Activated naive CD8-positive, alpha-beta T cell (primary cell): Measurements from ENCODE around the gene CCN2.

ENCODE experiments used
- H3K27ac Mint-ChIP-seq: one replicate; pipeline ENCODE4 v1.8.0; 2021; ENCODE audit warnings: mixed read lengths
- H3K27me3 Mint-ChIP-seq: one replicate; pipeline ENCODE4 v1.8.0; 2021; ENCODE audit warnings: mixed read lengths
- H3K36me3 Mint-ChIP-seq: one replicate; pipeline ENCODE4 v1.8.0; 2021; ENCODE audit warnings: mixed read lengths
- H3K4me1 Mint-ChIP-seq: one replicate; pipeline ENCODE4 v1.8.0; 2021; ENCODE audit warnings: low read depth, mixed read lengths
- H3K4me3 Mint-ChIP-seq: one replicate; pipeline ENCODE4 v1.8.0; 2021; ENCODE audit warnings: mild to moderate bottlenecking, mixed read lengths
- H3K9me3 Mint-ChIP-seq: one replicate; pipeline ENCODE4 v1.8.0; 2021; ENCODE audit warnings: low read depth, mixed read lengths

CCN2 gene

DNA sequence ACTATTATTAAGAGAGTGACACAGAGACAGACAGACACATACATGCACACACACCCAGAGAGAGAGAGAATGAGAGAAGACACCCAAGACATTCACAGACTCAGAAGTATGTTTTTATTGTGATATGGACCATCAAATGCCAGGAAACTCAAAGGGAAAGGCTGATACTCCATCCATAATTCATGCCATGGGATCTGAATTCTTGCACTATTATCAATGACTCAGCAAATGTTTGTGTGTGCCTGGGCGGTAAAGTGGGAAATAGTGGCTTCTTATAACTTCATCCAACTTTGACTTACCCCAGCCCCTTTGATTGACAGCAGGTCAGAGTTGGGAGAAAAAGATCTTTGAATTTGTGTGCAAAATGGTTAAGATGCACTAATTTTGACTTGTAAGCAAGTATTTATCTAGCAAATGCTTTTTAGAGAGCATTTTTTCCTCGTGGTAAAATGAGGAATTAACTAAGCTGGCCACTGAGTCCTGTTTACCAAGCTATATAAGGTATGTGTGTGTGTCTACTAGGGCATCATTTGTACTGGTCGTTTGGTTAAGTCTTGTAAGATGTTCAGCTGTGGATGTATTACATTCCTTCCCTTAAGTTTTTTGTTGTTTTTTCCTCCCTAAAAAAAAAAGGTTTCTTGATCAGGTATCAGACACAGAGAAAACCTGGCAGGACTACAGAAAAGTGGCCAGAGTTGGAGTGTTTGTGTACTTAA, 3.0 kb upstream of the CCN2 start:
- H3K27ac Mint-ChIP-seq, result no peak overlapping the region
- no peaks in the 10 kb centered on the region for H3K36me3 Mint-ChIP-seq
- H3K9me3 Mint-ChIP-seq, result no peaks in the 10 kb centered on the region
- H3K27me3 Mint-ChIP-seq, result peaks cover 37% of the 10 kb centered on the region
- H3K4me3 Mint-ChIP-seq, result no peak overlapping the region
- peaks cover 15% of the 10 kb centered on the region for H3K4me1 Mint-ChIP-seq

DNA sequence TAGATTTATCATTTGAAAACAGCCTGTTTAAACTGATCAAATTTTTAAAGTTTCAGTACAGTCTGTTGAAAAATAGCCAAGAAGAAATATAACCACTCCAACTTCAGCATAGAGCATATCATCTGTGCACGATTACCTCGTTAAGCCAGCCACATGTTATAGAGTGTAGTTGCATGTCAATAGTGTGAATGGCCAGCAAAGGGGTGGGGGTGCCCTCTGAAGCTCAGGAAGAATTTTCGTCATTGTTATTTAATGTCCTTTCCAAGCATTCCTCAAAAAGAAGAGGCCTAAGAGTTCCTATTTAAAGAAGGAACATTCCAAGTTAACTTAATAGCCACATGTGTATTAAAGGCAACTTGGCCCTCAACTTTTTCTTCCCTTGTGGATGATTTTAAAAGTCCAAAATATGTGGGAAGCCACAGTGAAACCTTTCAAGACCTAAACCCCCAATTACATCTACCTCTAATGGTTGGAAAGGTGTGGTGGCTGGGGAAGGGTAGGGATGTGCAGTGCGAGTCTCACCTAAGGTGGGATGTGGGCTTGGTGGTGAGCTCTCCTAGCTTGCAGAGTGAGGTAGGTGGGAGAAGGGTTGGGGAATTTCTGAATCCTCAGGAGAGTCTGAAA, 1.8 kb upstream of the CCN2 start:
- H3K4me1 Mint-ChIP-seq, result peaks cover 16% of the 10 kb centered on the region
- no peak overlapping the region for H3K4me3 Mint-ChIP-seq
- no peak overlapping the region for H3K27ac Mint-ChIP-seq
- H3K9me3 Mint-ChIP-seq, result no peaks in the 10 kb centered on the region
- no peaks in the 10 kb centered on the region for H3K36me3 Mint-ChIP-seq
- peaks cover 43% of the 10 kb centered on the region for H3K27me3 Mint-ChIP-seq

DNA sequence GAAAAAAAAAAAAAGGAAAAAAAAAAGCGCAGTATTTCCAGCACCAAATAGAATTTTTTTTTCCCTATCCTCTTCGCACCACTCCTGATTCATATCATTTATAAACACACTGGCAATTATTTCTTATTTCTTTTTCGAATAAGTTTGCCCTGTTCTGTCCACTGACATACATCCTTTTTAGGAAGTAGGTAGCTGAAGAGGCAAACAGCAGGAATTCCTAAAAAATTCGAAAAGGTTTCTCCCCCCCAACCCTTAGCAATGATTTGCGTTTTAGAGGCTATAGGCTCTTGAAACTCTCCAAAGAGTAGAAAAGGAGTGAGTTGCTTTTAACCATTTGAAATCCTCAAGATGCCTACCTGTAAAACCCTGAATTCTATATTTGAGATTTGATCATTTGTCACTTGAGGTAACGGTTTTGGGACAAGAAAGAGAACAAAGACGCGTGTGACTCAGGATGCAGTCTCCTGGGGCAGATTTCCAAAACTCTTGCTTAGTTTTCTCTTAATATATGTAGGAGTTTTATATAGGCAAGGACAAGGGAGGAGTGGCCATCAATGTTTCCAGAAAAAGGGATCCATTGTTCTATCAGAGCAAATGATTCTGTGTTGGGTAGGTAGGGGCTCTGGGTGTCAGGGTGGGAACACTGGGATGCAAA, 531 bp upstream of the CCN2 start:
- Mint-ChIP-seq H3K9me3 (no peaks in the 10 kb centered on the region), H3K27ac (no peak overlapping the region), H3K27me3 (peaks cover 48% of the 10 kb centered on the region), H3K4me3 (peak overlapping the region; percentile 75), H3K4me1 (peaks cover 16% of the 10 kb centered on the region), H3K36me3 (no peaks in the 10 kb centered on the region)

DNA sequence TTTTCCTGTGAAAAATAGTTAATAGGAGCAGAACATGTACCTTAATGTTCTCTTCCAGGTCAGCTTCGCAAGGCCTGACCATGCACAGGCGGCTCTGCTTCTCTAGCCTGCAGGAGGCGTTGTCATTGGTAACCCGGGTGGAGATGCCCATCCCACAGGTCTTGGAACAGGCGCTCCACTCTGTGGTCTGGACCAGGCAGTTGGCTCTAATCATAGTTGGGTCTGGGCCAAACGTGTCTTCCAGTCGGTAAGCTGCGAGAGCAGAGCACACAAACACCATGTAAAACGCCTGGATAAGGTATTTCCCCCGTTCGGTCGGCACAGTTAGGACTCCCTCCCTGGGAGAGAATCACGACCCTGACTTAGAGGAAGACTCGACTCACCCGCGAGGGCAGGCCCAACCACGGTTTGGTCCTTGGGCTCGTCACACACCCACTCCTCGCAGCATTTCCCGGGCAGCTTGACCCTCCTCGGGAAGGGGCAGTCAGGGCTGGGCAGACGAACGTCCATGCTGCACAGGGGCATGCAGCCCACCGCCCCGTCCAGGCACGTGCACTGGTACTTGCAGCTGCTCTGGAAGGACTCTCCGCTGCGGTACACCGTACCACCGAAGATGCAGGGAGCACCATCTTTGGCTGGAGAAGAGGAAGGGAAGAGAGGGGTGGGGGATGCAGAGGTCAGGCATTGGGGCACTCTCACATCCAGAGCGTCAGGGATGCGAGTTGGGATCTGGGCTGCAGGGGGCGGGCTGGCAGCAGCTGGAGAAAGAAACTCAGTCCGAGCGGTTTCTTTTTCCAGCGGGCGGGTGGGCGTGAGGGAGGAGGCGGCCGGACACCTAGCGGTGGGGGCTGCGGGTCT, 1.0 kb downstream of the CCN2 start:
- peaks cover 16% of the 10 kb centered on the region for H3K4me1 Mint-ChIP-seq
- peak overlapping the region; percentile 85 for H3K4me3 Mint-ChIP-seq
- peaks cover 52% of the 10 kb centered on the region for H3K27me3 Mint-ChIP-seq
- no peak overlapping the region for H3K27ac Mint-ChIP-seq
- H3K9me3 Mint-ChIP-seq, result no peaks in the 10 kb centered on the region
- H3K36me3 Mint-ChIP-seq, result no peaks in the 10 kb centered on the region

DNA sequence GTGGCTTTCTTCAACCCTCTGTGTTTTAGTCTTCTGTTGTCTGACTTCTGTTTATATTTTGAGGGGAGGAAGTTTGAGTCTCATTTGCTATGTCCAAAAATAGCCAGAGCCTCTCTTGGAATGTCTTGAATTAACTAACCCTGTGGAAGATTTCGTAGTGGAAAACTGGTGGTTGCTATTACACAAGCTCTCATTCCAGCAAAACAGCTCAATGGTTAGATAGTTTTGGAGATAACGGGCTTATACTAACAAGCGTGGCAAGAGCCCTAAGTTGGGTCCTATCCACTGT, 1.6 kb downstream of the CCN2 start:
- no peak overlapping the region for H3K27ac Mint-ChIP-seq
- peak overlapping the region; percentile 85 for H3K4me3 Mint-ChIP-seq
- peaks cover 48% of the 10 kb centered on the region for H3K27me3 Mint-ChIP-seq
- no peaks in the 10 kb centered on the region for H3K36me3 Mint-ChIP-seq
- no peaks in the 10 kb centered on the region for H3K9me3 Mint-ChIP-seq
- H3K4me1 Mint-ChIP-seq, result peaks cover 16% of the 10 kb centered on the region

DNA sequence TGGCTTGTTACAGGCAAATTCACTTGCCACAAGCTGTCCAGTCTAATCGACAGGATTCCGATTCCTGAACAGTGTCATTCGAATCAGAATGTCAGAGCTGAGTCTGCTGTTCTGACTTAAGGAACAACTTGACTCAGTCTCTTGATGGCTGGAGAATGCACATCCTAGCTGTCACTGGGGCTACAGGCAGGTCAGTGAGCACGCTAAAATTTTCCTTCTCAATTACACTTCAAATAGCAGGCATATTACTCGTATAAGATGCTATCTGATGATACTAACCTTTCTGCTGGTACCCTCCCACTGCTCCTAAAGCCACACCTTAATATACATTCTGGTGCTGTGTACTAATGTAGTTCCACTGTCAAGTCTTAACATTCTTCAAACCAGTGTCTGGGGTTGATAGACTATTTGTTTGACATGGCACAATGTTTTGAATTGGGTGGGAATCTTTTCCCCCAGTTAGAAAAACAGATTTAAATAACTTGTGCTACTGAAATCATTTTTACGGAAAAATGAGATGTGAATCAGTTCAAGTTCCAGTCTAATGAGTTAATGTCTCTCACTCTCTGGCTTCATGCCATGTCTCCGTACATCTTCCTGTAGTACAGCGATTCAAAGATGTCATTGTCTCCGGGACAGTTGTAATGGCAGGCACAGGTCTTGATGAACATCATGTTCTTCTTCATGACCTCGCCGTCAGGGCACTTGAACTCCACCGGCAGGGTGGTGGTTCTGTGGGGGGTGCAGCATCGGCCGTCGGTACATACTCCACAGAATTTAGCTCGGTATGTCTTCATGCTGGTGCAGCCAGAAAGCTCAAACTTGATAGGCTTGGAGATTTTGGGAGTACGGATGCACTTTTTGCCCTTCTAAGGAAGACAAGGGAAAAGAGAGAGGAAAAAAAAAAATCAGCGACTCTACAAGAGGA, 2.2 kb downstream of the CCN2 start:
- Mint-ChIP-seq H3K36me3 (no peaks in the 10 kb centered on the region), H3K27ac (no peak overlapping the region), H3K27me3 (peaks cover 46% of the 10 kb centered on the region), H3K4me3 (peak overlapping the region; percentile 85), H3K9me3 (no peaks in the 10 kb centered on the region), H3K4me1 (peaks cover 16% of the 10 kb centered on the region)

DNA sequence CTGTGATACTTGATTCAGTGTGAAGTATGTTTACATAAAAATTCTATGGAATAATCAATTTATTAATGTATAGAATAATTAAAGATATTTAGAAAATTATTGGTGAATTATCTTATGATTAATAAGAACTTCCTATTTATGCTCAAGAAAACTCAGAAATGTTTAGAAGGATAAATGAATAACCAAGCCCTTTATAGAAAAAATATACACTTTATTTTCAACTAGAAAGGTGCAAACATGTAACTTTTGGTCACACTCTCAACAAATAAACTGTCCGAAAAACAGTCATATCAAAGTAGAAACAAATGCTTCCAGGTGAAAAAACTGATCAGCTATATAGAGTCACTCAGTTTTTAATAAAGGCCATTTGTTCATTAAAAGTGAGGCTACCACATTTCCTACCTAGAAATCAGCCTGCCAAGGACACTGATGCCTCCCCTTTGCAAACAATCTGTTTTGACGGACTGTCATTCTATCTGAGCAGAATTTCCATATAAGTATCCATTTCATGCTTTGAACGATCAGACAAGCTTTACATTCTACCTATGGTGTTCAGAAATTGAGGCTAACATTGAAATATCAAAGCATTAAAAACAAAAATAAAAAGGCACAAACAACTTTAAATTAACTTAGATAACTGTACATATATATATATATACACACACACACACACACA, 3.0 kb downstream of the CCN2 start:
- peaks cover 16% of the 10 kb centered on the region for H3K4me1 Mint-ChIP-seq
- no peaks in the 10 kb centered on the region for H3K36me3 Mint-ChIP-seq
- no peaks in the 10 kb centered on the region for H3K9me3 Mint-ChIP-seq
- H3K4me3 Mint-ChIP-seq, result no peak overlapping the region
- H3K27me3 Mint-ChIP-seq, result peaks cover 40% of the 10 kb centered on the region
- no peak overlapping the region for H3K27ac Mint-ChIP-seq

DNA sequence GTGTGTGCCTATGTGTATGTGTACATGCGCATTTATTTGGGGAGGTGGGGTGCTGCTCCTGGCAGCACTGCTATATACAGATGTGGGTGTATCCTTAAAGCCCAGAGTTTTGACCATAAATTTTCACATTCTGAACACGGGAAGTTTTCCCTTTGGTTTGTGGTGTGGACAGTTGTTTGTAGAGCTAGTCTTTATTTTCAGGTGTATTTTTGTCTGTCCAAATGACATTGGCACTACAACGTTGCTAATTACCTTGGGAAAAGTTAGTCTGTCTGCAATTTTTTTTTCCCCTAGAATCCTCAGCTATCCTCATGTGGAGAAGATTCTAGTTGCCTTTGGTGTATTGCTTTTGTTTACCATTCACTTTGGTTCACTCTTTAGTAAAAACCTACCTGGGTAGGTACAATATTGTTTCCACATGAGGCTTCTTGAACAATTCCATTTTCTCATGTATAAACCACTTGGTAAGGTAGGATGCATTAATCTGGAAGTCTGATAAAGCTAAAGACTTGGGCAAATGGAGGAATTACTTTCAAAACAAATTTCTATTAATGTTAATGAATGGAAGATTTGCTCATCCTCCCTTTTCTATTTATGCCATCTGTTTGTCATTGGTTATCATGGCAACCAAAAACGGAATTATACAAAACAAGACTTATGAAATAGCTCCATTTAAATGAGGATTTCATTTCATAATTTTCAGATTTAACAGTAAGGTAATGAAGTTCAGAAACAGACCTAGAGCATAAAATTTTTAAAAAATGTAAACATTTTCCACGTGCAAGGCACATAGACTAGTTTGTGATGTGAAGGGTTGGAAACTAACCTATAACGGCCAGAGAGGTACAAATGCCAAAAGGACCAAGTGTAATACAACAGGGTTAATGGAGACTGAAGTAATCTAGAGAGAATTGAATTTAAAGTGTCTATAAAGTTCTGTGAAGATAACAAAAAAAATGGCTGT, 3.9 kb downstream of the CCN2 start:
- H3K4me3 Mint-ChIP-seq, result no peak overlapping the region

DNA sequence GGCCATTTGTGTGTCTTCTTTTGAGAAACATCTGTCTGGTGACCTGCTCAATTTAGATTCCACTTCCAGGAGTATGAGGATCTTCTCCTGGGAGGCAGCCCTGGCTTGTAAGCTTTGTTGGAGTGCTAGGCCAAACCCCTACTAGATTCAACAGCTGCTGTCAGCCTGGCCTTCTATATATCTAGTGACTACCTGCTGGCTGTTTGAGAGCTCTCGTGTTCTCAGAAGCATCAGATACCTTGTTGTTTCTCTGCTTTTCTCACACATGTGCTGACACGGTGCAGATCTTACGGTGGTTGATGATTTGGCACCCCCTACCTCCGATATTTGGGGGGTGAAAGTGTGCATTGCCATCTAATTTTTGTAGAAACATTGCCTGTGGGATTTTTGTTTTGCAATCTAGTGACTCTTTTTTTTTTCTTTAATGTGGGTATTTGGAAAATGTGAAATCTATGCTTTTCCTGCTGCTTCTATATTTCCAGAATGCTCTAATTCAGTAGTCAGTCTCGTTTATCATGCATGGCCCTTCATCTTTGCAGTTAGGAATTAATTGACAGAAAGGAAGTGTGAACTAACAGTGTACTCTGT, 4.7 kb downstream of the CCN2 start:
- Mint-ChIP-seq H3K9me3 (no peaks in the 10 kb centered on the region), H3K27me3 (peaks cover 28% of the 10 kb centered on the region), H3K4me1 (peaks cover 14% of the 10 kb centered on the region), H3K4me3 (no peak overlapping the region), H3K36me3 (no peaks in the 10 kb centered on the region), H3K27ac (no peak overlapping the region)

More for the DNA sequence above, 3.9 kb downstream of the CCN2 start:
- H3K27ac Mint-ChIP-seq, result no peak overlapping the region
- H3K9me3 Mint-ChIP-seq, result no peaks in the 10 kb centered on the region
- H3K27me3 Mint-ChIP-seq, result peaks cover 36% of the 10 kb centered on the region
- no peaks in the 10 kb centered on the region for H3K36me3 Mint-ChIP-seq
- H3K4me1 Mint-ChIP-seq, result peaks cover 16% of the 10 kb centered on the region

DNA sequence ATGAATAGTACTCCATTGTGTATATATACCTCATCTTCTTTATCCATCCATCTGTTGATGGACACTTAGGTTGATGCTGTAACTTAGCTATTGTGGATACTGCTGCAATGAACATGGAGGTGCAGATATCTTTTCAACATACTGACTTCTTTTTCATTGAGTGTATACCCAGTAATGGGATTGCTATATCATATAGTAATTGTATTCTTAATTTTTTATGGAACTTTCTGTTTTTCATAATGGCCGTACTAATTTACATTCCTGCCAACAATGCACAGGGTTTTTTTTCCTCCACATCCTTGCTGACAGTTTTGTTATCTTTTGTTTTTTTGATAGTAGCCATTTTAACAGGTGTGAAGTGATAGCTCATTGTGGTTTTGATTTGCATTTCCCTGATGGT, 5.2 kb downstream of the CCN2 start:
- peaks cover 25% of the 10 kb centered on the region for H3K27me3 Mint-ChIP-seq
- peaks cover 12% of the 10 kb centered on the region for H3K4me1 Mint-ChIP-seq
- H3K9me3 Mint-ChIP-seq, result no peaks in the 10 kb centered on the region
- no peak overlapping the region for H3K27ac Mint-ChIP-seq
- no peaks in the 10 kb centered on the region for H3K36me3 Mint-ChIP-seq
- H3K4me3 Mint-ChIP-seq, result no peak overlapping the region

DNA sequence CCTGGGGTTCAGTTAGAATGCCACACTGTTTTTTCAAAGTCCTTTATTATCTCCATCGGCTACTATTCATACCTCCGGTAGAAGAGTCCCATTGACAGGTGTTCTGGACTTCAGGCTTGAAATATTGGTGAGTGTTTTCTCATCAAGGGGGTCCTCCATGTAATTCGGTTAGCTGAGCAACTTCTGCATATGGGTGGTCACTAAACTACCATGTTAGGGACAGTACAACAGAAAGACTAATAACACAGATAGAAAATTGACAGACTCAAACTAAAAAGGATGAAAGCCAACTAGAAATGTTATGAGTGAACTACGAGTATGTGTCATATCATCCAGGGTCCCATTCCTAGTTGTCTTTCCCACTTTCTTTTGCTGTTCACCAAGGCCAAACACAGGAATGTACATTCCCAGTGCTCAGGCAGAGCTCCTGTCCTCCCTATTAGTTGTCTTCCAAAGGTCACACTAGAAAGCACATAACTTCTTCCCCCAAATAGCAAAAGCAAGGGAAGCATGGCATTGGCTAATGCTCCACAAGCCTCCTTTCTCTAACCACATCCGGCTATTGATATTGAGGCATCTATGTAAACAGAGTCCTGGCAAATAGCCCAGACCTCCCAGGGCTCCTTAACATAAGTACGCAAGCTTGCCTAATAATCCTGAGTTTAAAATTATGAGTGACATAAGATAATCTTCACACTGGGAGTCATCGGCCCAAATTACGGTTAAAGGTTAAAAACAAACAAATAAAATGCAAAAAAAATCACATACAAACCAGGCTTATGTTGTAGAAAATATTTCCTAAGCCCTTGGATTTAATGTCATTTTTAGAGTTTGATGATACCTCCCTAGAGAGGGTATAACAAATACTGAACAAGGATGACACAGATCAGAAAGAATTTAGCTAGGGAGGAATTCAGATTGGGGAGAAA, 13.2 kb downstream of the CCN2 start:
- Mint-ChIP-seq H3K9me3 (no peaks in the 10 kb centered on the region), H3K36me3 (no peaks in the 10 kb centered on the region), H3K4me3 (no peak overlapping the region), H3K27ac (no peak overlapping the region), H3K27me3 (peaks cover 6% of the 10 kb centered on the region), H3K4me1 (no peaks in the 10 kb centered on the region)

DNA sequence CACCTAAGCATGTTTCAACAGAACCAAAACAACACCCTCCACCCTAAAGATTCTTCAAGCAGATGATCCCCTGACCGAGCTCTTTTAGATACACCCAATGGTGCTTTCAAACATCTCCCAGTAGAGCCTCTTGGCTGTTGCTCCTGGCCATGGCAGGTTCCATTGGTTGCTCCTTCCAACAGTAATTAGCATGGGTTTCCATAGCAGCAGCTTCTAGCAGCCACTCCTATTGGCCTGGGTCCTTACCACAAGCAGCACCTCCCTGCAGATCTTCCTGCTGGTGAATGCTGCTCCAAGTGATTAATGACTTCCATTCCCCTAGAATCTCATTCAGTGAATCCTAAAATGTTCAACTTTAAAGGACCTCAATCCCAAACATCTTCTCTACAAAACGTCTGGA, 13.9 kb downstream of the CCN2 start:
- peaks cover 6% of the 10 kb centered on the region for H3K27me3 Mint-ChIP-seq
- no peaks in the 10 kb centered on the region for H3K4me1 Mint-ChIP-seq
- no peak overlapping the region for H3K4me3 Mint-ChIP-seq
- H3K27ac Mint-ChIP-seq, result no peak overlapping the region
- no peaks in the 10 kb centered on the region for H3K9me3 Mint-ChIP-seq
- no peaks in the 10 kb centered on the region for H3K36me3 Mint-ChIP-seq
